Uterus (tissue), 2 donors: Measurements from ENCODE around the gene OR6T1.

Source experiments
- CTCF ChIP-seq, 4 experiments: fragments of 200-600 bp in 2 of 4; fragments of 450-650 bp in 2 of 4; sonication (generic) in 2 of 4; IDR thresholded peaks; one replicate each; pipeline ENCODE4 v1.5.1; 2016 to 2019; ENCODE audit warnings: antibody characterized with exemption in 4 of 4, mild to moderate bottlenecking in 2 of 4, moderate library complexity in 1 of 4
- POLR2A ChIP-seq, 2 donors: fragments of 450-650 bp; IDR thresholded peaks; one replicate each; pipeline ENCODE4 v1.6.1; 2016; ENCODE audit warnings: antibody characterized with exemption in 2 of 2, mild to moderate bottlenecking in 1 of 2, moderate library complexity in 1 of 2

GRCh38 chr11:123977731-123978347 lies 34.2 kb upstream of the OR6T1 start, which contains the start of gene OR10S1:
- TF ChIP-seq CTCF (IDR thresholded peaks at IDR 0.05) (no peak), POLR2A (IDR thresholded peaks at IDR 0.05) (no peak)
